NCI-H146 treated with DMSO at 0.1 percent for 48 hours (cell line): Measurements from ENCODE around the gene MMUT.
"Not testable (repeated sequence)": the region's sequence is repeated elsewhere in the genome, so short reads cannot be mapped to it uniquely, and the experiment has no call there.

Experiments
- DNase-seq: peaks from one replicate; lab custom pipeline; 2025; ENCODE audit not compliant: unreplicated experiment; lab: John Stamatoyannopoulos, UW

Gene MMUT

DNA sequence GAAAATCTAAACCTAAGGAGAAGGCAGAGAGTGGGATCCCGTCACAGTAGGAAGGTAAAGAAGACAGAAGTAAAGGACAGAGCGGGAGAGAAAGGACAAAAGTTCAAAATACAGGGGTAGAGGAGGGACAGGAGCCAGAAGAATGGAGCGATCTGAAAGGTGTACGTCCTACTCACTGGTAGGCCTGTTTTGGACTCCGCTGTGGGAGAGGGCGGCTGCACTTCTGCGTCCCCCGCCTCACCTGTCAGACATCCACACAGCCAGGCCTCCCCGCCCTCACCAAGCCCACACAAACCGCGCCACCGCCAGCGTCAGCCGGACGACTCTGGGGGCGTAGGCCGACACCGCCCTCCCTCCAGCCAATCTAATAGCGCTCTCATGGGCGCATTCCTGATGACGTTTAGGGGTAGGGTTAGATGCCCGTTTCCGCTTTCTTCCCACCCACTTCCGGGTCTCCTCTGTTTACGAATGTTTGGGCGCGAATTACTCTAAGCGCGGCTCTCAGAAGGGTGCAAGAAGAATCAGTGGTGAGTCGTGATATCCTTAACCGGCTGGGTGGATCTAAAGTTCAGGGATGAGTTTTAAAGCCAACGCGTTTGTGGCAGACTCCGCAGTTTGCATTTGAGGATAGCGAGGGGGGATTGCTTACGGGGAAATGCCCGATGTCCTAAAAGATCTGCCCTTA lies at the start of gene MMUT, which contains the start of gene CENPQ:
Gene MMUT, minus strand, starts transcription at position 327 of the 685 bp plus-strand sequence. CDS start 3,787 bp downstream, outside the sequence.
Gene CENPQ, plus strand, starts transcription at position 444 of the 685 bp plus-strand sequence. CDS start 6,807 bp downstream, outside the sequence.
- DNase-seq: peak; percentile 91

DNA sequence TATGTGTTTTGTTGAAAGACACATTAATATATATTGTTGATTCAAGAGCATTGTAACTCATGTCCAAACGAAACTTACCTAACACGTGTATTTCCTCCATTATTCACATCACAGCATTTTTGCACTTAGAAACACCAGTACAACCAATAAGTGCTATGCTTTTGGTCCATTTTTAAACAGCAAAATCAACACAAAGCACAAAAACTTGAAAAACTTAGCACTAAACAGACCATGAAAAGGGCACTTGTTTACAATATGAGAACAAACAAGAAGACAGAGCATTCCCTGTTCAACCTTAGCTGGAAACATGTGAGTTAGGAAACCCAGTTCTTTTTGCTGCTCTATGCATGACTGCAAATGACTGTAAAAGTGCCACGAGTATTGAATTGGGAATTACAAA lies 46.3 kb upstream of the MMUT start:
- no peak for DNase-seq

DNA sequence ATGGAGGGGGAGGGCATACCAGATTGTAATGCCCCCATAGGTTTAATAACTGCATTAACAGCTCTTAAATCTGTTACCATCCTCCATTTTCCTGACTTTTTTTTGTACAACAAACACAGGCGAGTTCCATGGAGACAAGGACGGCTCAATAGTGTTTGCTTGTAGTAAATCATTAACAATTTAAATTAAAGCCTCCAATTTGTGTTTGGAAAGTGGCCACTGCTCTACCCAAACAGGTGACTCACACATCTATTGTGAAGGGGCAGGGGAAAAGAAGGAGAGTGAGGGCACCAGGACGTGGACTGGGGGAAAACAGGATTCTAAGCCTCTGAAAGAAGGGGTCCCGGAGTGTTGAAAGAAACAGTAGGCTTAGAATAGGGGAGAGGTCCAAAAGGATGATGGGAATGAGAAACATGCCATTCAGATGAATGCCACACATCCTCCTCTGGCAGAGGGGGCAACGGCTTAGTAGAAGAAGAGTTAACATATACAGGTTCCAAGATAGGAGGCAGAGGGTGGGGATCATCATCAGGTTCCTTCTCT lies 43.6 kb upstream of the MMUT start:
- DNase-seq: no peak

DNA sequence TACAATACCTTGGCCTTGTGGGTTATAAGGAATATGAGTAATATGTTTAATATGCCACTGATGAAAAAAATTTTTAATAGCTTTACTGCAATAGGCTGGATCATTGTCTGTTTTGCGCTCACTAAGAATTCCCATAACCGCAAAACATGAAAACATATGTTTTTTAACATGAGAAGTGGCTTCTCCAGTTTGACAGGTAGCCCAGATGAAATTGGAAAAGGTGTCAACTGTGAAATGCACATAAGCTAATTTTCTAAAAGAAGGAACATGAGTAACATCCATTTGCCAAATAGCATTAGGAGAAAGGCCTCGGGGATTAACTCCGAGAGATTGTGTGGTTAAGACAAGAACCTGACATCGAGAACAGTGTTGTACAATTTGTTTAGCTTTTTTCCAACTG lies 41.6 kb upstream of the MMUT start:
- no peak for DNase-seq

DNA sequence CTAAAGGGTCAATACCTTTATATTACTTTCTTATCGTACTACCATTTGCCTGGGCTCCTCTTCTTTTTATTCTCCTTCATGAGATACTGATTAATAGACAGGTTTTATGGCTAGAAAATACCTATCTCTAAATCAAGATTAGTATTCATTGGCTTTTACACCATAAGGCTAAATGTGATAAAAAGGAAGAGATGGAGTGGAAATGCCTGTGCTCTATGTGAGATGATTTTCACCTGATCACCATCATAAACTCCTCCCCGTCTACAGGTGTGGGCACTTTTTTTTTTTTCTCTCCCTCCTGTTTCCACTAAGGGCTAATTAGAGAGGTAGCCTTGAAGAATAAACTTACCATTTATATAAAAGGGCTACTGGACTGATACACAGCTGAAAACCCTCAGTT lies 36.6 kb upstream of the MMUT start, which contains the start of gene GLYATL3:
Gene GLYATL3, plus strand, starts transcription at position 301 of the 400 bp plus-strand sequence. CDS start 12,068 bp downstream, outside the sequence.
- peak; percentile 45 for DNase-seq

DNA sequence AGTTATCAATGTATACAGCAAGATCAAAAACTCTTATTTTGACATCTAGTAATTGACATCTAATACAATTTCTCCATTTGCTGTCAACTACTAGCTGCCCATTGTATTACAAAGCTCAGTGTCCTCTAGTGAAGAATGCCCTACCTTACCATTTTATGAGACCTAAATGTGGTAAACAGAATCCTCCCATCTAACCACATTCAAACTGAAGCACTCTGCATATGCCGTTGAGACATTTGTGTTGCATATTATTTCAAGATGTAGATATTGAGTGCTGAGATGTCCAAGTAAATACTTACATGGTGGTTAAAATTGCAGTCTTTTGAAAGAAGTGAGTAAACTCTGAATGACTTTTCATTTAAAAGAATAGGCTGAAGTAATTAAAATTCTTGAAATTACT lies 36.1 kb upstream of the MMUT start:
- DNase-seq: no peak

DNA sequence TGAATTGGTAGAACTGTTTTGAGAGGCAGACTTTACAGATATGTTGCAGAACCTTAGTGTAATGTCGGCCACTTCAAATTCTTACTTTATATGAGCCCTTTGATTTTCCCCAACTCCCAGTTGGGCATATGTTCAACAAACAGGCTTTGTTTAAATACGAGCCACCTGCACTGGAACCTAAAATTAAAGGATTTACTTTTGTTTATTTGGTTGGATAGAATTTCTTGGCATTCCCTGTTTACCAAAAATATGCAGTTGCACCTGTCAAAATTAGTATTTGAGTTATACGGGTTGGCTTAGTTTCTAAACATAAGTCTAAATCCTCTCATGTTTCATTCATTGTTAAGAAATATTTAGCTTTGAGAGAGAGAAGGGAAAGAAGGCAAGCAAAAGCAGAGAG lies 34.3 kb upstream of the MMUT start:
- DNase-seq: peak; percentile 22

DNA sequence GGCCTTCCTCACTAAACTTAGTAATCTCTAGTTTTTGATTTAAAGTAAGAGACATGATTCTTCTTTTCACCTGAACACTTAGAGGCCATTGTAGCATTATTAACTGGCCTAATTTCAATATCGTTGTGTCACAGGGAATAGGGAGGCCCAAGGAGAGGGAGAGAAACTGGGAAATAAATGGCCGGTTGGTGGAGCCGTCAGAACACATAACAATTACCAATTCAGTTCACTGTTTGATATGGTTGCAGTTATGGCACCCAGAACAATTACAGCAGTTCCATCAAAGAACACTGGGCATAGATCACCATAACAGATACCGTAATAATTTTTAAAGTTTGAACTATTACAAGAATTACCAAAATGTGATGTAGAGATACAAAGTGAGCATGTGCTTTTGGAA lies 27.6 kb upstream of the MMUT start:
- DNase-seq: no peak

DNA sequence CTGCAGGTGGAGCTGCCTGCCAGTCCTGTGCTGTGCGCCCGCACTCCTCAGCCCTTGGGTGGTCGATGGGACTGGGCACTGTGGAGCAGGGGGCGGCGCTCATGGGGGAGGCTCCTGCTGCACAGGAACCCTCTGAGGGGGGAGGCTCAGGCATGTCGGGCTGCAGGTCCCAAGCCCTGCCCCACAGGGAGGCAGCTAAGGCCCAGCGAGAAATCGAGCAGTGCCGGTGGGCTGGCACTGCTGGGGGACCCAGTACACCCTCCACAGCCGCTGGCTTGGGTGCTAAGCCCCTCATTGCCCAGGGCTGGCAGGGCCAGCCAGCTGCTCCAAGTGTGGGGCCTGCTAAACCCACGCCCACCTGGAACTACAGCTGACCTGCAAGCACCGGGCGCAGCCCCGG lies 20.3 kb upstream of the MMUT start:
- DNase-seq: not testable (repeated sequence)

DNA sequence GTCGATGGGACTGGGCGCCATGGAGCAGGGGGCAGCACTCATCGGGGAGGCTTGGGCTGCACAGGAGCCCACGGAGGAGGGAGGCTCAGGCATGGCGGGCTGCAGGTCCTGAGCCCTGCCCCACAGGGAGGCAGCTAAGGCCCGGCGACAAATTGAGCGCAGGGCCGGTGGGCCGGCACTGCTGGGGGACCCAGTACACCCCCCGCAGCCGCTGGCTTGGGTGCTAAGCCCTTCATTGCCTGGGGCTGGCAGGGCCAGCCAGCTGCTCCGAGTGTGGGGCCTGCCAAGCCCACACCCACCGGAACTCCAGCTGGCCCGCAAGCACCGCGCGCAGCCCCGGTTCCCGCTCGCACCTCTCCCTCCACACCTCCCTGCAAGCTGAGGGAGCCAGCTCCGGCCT lies 18.8 kb upstream of the MMUT start:
- not testable (repeated sequence) for DNase-seq

DNA sequence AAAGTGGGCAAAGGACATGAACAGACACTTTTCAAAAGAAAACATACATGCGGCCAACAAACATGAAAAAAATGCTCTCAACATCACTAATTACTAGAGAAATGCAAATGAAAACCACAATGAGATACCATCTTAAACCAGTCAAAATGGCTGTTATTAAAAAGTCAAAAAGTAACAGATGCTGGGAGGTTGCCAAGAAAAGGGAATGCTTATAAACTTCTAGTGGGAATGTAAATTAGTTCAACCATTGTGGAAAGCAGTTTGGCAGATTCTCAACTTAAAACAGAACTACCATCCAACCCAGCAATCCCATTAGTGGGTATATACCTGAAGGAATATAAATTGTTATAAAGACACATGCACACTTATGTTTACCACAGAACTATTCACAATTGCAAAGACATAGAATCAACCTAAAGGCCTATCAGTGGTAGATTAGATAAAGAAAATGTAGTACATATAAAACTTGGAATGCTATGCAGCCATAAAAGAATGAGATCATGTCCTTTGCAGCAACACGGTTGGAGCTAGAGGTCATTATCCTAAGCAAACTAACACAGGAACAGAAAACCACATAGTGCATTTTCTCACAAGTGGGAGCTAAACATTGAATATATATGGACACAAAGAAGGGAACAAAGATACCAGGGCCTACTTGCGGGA lies 16.4 kb upstream of the MMUT start:
- DNase-seq: no peak

DNA sequence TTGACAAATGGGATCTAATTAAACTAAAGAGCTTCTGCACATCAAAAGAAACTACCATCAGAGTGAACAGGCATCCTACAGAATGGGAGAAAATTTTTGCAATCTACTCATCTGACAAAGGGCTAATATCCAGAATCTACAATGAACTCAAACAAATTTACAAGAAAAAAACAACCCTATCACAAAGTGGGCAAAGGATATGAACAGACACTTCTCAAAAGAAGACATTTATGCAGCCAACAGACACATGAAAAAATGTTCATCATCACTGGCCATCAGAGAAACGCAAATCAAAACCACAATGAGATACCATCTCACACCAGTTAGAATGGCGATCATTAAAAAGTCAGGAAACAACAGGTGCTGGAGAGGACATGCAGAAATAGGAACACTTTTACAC lies 13.5 kb upstream of the MMUT start:
- not testable (repeated sequence) for DNase-seq

DNA sequence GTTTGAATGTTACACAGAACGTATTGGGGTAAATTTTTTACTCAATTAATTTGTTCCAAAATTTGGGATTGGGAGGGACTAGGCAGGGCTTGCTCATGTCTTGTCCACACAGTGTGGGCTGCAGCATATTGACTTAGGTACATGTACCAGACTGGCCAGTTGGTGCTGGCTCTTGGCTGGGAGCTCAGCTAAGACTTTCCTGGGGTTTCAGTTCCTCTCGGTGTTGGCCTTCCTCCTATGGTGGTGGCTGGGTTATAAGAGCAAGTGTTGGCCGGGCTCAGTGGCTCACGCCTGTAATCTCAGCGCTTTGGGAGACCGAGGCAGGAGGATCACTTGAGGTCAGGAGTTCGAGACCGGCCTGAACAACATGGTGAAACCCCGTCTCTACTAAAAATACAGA lies 5.0 kb upstream of the MMUT start:
- DNase-seq: no peak

DNA sequence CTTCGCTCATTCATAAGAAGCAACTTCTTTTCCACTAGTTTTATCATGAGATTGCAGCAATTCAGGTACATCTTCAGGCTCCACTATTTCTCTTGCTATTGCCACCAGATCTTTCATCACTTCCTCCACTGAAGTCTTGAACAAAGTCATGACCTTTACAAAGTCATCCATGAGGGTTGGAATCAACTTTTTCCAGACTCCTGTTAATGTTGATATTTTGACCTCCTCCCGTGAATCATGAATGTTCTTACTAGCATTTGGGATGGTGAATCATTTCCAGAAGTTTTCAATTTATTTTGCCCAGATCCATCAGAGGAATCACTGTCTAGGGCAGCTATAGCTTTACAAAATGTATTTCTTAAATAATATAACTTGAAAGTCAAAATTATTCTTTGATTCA lies 1.6 kb upstream of the MMUT start:
- DNase-seq: no peak

DNA sequence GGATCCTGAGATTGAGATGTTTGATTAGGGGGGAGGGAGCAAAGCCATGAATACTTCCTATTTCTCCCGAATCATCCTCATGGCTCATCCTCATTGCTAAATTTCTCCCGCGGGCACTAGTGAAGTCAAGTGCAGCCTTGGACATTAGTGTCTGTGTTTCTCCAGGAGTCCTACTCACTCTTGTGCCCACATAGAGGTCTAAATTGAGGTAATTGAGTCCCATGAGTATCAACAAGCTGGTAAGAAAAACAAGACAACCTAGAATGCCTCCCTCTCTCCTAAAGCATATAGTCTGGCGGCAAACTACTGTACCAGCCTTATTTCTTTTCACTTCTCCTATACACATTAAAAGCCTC lies 537 bp upstream of the MMUT start:
- no peak for DNase-seq

DNA sequence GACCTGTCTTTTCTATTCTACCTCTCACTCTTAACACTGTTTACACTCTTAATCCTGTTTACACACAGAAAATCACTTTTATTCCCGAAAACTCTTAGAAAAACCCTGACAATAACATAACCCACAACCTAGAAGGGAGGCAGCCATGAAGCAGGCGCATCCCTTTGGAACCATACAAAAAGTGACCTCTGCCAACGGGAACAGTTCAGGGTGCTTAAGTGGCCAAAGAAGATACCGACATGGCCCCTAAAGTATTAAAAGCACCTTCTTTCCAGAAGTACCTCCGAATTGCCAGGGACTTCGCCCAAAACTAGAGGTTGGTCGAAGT lies 490 bp downstream of the MMUT start:
- no peak for DNase-seq

DNA sequence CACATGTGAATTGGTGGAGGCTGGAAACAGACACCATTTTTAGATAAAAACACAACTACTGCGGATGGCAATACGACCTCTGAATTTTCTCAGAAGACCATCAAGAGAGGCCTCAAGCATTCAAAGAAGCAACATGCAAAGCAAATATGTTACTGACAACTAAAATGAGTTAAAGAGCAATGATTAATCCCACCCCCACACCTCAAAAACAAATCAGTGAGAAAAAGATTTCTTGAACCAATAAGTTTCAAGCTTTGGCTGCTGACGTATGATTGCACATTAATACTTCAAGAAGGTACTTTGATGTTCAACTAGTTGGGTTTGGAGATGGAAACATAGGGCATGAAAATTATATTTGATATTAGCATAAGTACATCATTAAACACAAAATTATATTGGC lies 982 bp downstream of the MMUT start:
- peak; percentile 1 for DNase-seq

DNA sequence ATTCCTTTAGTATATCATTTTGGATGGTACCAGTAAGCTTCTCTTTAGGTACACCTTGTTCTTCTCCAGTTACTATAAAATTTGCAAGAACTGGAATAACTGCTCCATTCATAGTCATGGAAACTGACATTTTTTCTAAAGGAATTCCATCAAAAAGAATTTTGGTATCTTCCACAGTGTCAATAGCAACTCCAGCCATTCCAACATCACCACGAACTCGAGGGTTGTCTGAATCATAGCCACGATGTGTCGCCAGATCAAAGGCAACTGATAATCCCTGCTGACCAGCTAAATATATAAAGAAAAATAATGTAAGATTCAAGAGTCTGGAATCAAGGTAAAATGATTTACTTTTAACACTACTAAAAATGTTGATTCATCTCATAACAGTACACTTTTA lies 5.3 kb downstream of the MMUT start:
- no peak for DNase-seq

DNA sequence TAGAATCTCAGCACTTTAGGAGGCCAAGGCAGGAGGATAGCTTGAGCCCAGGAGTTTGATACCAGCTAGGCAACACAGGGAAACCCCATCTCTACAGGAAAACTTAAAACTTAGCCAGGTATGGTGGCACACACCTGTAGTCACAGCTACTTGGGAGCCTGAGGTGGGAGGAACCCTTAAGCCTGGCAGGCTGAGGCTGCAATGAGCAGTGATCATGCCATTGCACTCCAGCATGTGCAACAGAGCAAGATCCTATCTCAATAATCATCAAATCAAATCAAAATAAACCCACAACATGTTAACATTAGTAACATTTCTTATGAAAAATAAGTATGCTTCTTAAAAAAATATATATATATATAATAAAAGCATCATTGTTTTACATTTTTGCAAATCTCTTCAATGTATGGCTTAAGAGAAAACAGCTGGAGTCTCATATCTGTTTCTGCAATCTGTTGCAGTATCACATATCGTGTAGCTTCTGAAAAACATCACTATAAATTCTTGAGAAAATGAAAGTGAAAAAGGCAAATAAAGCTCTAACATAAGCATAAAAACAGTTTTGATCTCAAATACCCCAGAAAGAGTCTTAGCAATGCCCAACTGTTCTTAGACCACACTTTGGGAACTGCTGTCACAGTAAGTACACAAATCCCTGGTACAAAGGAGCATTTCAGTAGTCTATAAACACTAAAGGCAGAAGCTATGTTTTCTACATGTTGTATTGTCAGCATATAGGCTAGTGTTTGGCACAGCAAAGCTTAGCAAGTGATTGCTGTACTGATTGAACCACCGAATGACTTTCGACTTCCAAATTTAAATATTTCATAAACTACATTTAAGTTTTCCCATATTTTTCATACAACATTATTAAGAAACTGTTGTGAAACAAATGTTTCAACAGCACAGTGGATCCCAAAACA lies 8.0 kb downstream of the MMUT start:
- DNase-seq: no peak

DNA sequence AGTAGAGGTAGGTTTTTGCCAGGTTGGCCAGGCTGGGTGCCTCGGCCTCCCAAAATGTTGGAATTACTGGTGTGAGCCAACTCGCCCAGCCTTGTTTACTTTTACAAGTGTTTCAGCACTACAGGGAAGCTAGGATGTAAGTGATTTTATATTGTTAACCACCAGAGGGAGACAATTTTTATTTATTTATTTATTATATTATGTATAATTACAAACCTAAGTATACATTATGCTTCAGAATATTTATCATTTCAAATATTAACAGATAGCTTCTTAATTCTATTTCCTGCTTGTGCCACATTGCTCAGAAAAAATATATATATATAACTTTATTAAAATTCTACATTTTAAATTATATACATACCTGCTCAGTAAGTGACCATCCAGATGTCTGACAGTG lies 9.8 kb downstream of the MMUT start:
- DNase-seq: no peak

DNA sequence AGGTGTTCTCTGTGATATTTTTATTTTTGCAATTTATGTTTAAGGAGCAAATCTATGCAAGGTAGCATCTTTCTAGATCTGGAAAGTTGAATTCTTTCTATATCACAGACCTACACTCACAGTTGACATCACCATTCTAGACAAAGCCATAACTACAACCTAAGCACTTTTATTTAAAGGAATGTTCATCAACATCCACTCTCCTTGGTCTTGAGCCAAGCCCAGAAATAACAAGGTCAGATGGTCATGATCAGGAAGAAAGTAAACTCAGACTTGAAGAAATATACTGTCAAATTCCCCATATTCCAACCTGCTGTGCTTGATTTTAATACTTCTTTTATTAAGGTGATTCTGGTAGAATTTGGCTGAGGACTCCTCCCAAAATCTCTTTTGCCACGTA lies 32.2 kb downstream of the MMUT start:
- no peak for DNase-seq
